Measurements from ENCODE around the gene ADH1C.

Gene ADH1C

GRCh38 chr4:99301376-99302164, 51.0 kb downstream of the ADH1C start:
- no peak for DNase-seq (ENCODE audit: low read depth)

GRCh38 chr4:99300934-99301333, 51.6 kb downstream of the ADH1C start:
- DNase-seq (ENCODE audit: low read depth) = no peak

DNA sequence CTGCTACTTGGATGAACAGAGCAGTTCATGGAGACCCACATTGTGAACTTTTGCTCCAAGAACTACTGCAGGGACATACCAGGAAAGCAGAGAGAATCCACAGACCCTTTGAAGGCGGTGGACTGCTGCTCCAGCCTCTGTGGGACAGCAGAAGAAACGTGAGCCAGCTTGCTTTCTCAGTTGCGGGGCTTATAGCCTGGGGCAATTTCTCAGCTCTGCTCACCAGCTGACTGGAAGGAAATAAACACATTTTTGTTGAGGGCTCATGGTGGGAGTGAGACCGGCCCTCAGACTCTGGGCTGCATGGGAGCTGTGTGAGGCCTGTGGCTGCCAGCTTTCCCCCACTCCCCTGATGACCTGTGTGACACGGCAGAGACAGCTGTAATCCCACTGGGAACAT, 59.2 kb downstream of the ADH1C start:
- DNase-seq (ENCODE audit: low read depth) = no peak

GRCh38 chr4:99290848-99291786, 61.4 kb downstream of the ADH1C start, which contains the start of gene ADH1A:
ADH1A (minus strand) TSS chr4:99290985; CDS start chr4:99290914, 71 bp downstream.
- DNase-seq (ENCODE audit: low read depth) = no peak

All from T follicular helper cell (primary cell).